K562 (cell line): ENCODE measurements around the gene FRMPD4.

ENCODE experiments used
- EZH2 ChIP-seq: IDR thresholded peaks from 2 replicates; pipeline ENCODE4 v1.6.1; 2012; ENCODE audit warnings: low read depth, mild to moderate bottlenecking, inconsistent platforms, low read length, borderline replicate concordance
- FOS ChIP-seq: IDR thresholded peaks from 3 replicates; pipeline ENCODE4 v1.6.1; 2011; ENCODE audit not compliant: insufficient read length; ENCODE audit errors: extremely low read depth
- IRF2 ChIP-seq: sonication (generic); formaldehyde crosslinking; IDR thresholded peaks from 2 replicates; pipeline ENCODE4 v1.8.1; 2022; ENCODE audit warnings: mild to moderate bottlenecking, missing genetic modification reagents
- NBN ChIP-seq: fragments of 450-650 bp; IDR thresholded peaks from 2 replicates; pipeline ENCODE4 v1.6.1; 2016; ENCODE audit warnings: low read depth, mild to moderate bottlenecking
- U2AF1 ChIP-seq: fragments of 200-400 bp; formaldehyde crosslinking; optimal IDR thresholded peaks from 2 replicates; pipeline ENCODE3; 2017; ENCODE audit warnings: mild to moderate bottlenecking, low read depth, low read length, moderate library complexity
- ZNF764 ChIP-seq: fragments of 250-450 bp; sonication (Bioruptor Pico); IDR thresholded peaks from 2 replicates; pipeline ENCODE4 v1.4.0; 2020; ENCODE audit warnings: low read depth, mild to moderate bottlenecking, moderate library complexity
- TF ChIP-seq, protein P1 (sequence below): fragments of 450-650 bp; IDR thresholded peaks from 2 replicates; pipeline ENCODE4 v1.6.1; 2018; ENCODE audit not compliant: partially characterized antibody
- TF ChIP-seq, protein P2 (sequence below), 3 experiments: IDR thresholded peaks in 2 of 3; conservative IDR thresholded peaks in 1 of 3; 2 replicates each; pipeline ENCODE4 v1.5.1; 2011 to 2012; ENCODE audit warnings: low read length in 3 of 3, mild to moderate bottlenecking in 3 of 3, control low read depth in 2 of 3, improper control_type of control experiment in 1 of 3, inconsistent platforms in 1 of 3, low read depth in 1 of 3, mixed read lengths in 1 of 3, moderate library complexity in 1 of 3; ENCODE audit not compliant: insufficient read depth in 2 of 3
- TF ChIP-seq, protein P3 (sequence below), 2 experiments: IDR thresholded peaks; 2 replicates each; pipeline ENCODE4 v1.6.1; 2012; ENCODE audit warnings: improper control_type of control experiment in 2 of 2, low read depth in 2 of 2, low read length in 2 of 2, borderline replicate concordance in 1 of 2

DNA sequence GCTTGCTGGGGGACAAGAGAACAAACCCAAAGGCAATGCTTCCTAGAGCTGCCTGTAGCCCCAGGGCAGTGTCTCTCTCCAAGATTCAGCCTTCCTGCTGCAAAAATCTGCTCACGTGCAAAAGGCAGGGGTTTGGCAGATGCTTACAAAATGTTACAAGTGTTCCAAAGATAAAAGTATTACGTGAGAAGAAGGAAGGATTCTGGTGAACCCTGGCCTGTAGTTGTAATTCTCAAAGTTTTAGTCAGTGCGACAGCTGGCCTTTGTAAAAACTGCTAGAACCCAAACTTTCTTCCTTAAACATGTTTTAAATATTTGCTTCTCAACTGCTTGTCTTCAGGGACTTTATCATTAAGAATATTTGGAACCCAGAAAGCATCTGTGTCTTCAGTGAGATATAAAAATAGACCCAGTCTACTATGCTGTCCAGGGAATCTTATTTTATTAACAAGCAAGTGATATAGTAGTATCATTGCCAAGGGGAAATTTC, 232.3 kb downstream of the FRMPD4 start:
- TF ChIP-seq IRF2 (CRISPR knock-in tag), result no peak
- TF ChIP-seq, protein P1, sequence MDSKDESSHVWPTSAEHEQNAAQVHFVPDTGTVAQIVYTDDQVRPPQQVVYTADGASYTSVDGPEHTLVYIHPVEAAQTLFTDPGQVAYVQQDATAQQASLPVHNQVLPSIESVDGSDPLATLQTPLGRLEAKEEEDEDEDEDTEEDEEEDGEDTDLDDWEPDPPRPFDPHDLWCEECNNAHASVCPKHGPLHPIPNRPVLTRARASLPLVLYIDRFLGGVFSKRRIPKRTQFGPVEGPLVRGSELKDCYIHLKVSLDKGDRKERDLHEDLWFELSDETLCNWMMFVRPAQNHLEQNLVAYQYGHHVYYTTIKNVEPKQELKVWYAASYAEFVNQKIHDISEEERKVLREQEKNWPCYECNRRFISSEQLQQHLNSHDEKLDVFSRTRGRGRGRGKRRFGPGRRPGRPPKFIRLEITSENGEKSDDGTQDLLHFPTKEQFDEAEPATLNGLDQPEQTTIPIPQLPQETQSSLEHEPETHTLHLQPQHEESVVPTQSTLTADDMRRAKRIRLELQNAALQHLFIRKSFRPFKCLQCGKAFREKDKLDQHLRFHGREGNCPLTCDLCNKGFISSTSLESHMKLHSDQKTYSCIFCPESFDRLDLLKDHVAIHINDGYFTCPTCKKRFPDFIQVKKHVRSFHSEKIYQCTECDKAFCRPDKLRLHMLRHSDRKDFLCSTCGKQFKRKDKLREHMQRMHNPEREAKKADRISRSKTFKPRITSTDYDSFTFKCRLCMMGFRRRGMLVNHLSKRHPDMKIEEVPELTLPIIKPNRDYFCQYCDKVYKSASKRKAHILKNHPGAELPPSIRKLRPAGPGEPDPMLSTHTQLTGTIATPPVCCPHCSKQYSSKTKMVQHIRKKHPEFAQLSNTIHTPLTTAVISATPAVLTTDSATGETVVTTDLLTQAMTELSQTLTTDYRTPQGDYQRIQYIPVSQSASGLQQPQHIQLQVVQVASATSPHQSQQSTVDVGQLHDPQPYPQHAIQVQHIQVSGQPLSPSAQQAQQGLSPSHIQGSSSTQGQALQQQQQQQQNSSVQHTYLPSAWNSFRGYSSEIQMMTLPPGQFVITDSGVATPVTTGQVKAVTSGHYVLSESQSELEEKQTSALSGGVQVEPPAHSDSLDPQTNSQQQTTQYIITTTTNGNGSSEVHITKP, result no peak
- TF ChIP-seq, protein P2, sequence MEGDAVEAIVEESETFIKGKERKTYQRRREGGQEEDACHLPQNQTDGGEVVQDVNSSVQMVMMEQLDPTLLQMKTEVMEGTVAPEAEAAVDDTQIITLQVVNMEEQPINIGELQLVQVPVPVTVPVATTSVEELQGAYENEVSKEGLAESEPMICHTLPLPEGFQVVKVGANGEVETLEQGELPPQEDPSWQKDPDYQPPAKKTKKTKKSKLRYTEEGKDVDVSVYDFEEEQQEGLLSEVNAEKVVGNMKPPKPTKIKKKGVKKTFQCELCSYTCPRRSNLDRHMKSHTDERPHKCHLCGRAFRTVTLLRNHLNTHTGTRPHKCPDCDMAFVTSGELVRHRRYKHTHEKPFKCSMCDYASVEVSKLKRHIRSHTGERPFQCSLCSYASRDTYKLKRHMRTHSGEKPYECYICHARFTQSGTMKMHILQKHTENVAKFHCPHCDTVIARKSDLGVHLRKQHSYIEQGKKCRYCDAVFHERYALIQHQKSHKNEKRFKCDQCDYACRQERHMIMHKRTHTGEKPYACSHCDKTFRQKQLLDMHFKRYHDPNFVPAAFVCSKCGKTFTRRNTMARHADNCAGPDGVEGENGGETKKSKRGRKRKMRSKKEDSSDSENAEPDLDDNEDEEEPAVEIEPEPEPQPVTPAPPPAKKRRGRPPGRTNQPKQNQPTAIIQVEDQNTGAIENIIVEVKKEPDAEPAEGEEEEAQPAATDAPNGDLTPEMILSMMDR (IDR thresholded peaks at IDR 0.05 in 2 of 3, conservative IDR thresholded peaks at IDR 0.05 in 1 of 3; ENCODE audit: insufficient read depth in 2 of 3, low read depth in 1 of 3, low read length in 3 of 3), result no peak
- no peak for TF ChIP-seq FOS
- no peak for TF ChIP-seq EZH2
- TF ChIP-seq NBN, result no peak
- no peak for TF ChIP-seq U2AF1
- TF ChIP-seq ZNF764 (CRISPR knock-in tag), result no peak
- TF ChIP-seq, protein P3, sequence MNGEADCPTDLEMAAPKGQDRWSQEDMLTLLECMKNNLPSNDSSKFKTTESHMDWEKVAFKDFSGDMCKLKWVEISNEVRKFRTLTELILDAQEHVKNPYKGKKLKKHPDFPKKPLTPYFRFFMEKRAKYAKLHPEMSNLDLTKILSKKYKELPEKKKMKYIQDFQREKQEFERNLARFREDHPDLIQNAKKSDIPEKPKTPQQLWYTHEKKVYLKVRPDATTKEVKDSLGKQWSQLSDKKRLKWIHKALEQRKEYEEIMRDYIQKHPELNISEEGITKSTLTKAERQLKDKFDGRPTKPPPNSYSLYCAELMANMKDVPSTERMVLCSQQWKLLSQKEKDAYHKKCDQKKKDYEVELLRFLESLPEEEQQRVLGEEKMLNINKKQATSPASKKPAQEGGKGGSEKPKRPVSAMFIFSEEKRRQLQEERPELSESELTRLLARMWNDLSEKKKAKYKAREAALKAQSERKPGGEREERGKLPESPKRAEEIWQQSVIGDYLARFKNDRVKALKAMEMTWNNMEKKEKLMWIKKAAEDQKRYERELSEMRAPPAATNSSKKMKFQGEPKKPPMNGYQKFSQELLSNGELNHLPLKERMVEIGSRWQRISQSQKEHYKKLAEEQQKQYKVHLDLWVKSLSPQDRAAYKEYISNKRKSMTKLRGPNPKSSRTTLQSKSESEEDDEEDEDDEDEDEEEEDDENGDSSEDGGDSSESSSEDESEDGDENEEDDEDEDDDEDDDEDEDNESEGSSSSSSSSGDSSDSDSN (IDR thresholded peaks at IDR 0.05; ENCODE audit: borderline replicate concordance in 1 of 2, low read depth in 2 of 2, low read length in 2 of 2), result no peak
